Gastrocnemius medialis (tissue), 4 donors: ENCODE data around the gene CDH16. TPM values are rescaled to one million over a fixed set of nuclear protein-coding genes. Genes with fewer than 3 reads are reported as not detected.

Source experiments
- ATAC-seq, 2 donors: fragments of 150-250 bp; one replicate each; pipeline ENCODE4 v1.9.1; 2016
- DNase-seq, 2 donors: peaks; one replicate each; pipeline ENCODE4 v3.0.0-alpha.2; 2019
- H3K27ac ChIP-seq, 4 donors: fragments of 200-600 bp; sonication (generic); 1 replicate in 1 of 4; 2 replicates in 3 of 4; pipeline ENCODE4 v1.5.1; 2016 to 2018; ENCODE audit warnings: mild to moderate bottlenecking in 2 of 4, moderate library complexity in 1 of 4
- H3K27me3 ChIP-seq, 3 donors: fragments of 200-600 bp; sonication (generic) in 2 of 3; 1 replicate in 1 of 3; 2 replicates in 2 of 3; pipeline versions ENCODE4 v1.5.1 to v1.6.0; 2016 to 2019; ENCODE audit warnings: mild to moderate bottlenecking in 1 of 3, moderate library complexity in 1 of 3
- H3K36me3 ChIP-seq, 2 donors: fragments of 200-600 bp; sonication (generic) in 1 of 2; one replicate each; pipeline ENCODE4 v1.5.1; 2017 to 2018
- H3K4me1 ChIP-seq, 2 donors: fragments of 200-600 bp; sonication (generic) in 1 of 2; one replicate each; pipeline ENCODE4 v1.5.1; 2016 to 2017; ENCODE audit warnings: mild to moderate bottlenecking in 2 of 2
- H3K4me3 ChIP-seq, 4 donors: fragments of 200-600 bp; sonication (generic) in 3 of 4; 1 replicate in 1 of 4; 2 replicates in 3 of 4; pipeline ENCODE4 v1.5.1; 2016 to 2019; ENCODE audit warnings: mild to moderate bottlenecking in 2 of 4
- H3K9me3 ChIP-seq, 3 donors: fragments of 200-600 bp; sonication (generic) in 2 of 3; 1 replicate in 1 of 3; 2 replicates in 2 of 3; pipeline ENCODE4 v1.5.1; 2016 to 2019
- CTCF ChIP-seq, 5 experiments: fragments of 450-650 bp in 3 of 5; fragments of 200-600 bp in 2 of 5; sonication (generic) in 2 of 5; IDR thresholded peaks in 4 of 5; conservative IDR thresholded peaks in 1 of 5; 1 replicate in 4 of 5; 2 replicates in 1 of 5; pipeline ENCODE4 v1.5.1; 2016 to 2019; ENCODE audit warnings: antibody characterized with exemption in 5 of 5, mild to moderate bottlenecking in 3 of 5, moderate library complexity in 3 of 5
- POLR2A ChIP-seq, 2 donors: fragments of 450-650 bp; IDR thresholded peaks; one replicate each; pipeline ENCODE4 v1.6.1; 2017; ENCODE audit warnings: antibody characterized with exemption in 2 of 2, mild to moderate bottlenecking in 2 of 2, moderate library complexity in 2 of 2
- in situ Hi-C, 4 donors: fragments of 200-750 bp; cut with MboI; loops; one replicate each; pipeline versions ENCODE4 v1.15.0 to v1.8.0; 2017; ENCODE audit warnings: low sequenced_read_pairs in 4 of 4
- intact Hi-C: fragments of 100-400 bp; cut with DNase I; formaldehyde crosslinking; loops from one replicate; pipeline ENCODE4 v1.15.1; 2023; ENCODE audit warnings: low total_unique reads
- total RNA-seq, 4 donors: library from RNA; depleted of rRNA; stranded (reverse); fragments of >200 nt; gene quantifications; one replicate each; pipeline versions ENCODE4 v1.1.0 to v1.2.3, GENCODE V29; 2016

The CDH16 gene
- total RNA-seq, 4 donors from 2014 or later = 0.10 to 0.87 (median 0.16) TPM; not detected in 1

- no peaks in the 10 kb centered on the region for H3K4me1 ChIP-seq
- DNase-seq (no peak), ATAC-seq (no peak)
- no peaks in the 10 kb centered on the region for H3K27me3 ChIP-seq
- no peak overlapping the region for H3K4me3 ChIP-seq
- no peaks in the 10 kb centered on the region for H3K9me3 ChIP-seq
- H3K27ac ChIP-seq = no peak overlapping the region
- no peaks in the 10 kb centered on the region for H3K36me3 ChIP-seq
- intact Hi-C loops (no loop called here), in situ Hi-C loops (loop anchor here (10.0 to 25.0 kb wide), 4 partner anchors 250 to 457 kb away; partner anchors contain the start of gene CMTM3 (in 1 of the 4))
- TF ChIP-seq CTCF (IDR thresholded peaks at IDR 0.05 in 4 of 5, conservative IDR thresholded peaks at IDR 0.05 in 1 of 5) (no peak), POLR2A (IDR thresholded peaks at IDR 0.05) (no peak)
Measured at GRCh38 chr16:66862023-66862520, 56.6 kb downstream of the CDH16 start.

GRCh38 chr16:66859397-66860068 is 59.2 kb downstream of the CDH16 start:
- no peak for TF ChIP-seq POLR2A (IDR thresholded peaks at IDR 0.05)
- no peak for TF ChIP-seq CTCF (IDR thresholded peaks at IDR 0.05 in 4 of 5, conservative IDR thresholded peaks at IDR 0.05 in 1 of 5)
- DNase-seq = no peak
- in situ Hi-C loops (loop anchor here (10.0 to 25.0 kb wide), 4 partner anchors 247 to 455 kb away; partner anchors contain the start of gene CMTM3 (in 1 of the 4)), intact Hi-C loops (no loop called here)
- Histone ChIP-seq H3K27me3 (no peaks in the 10 kb centered on the region), H3K27ac (no peak overlapping the region), H3K36me3 (no peaks in the 10 kb centered on the region), H3K4me3 (no peak overlapping the region), H3K9me3 (no peaks in the 10 kb centered on the region), H3K4me1 (no peaks in the 10 kb centered on the region)
- no peak for ATAC-seq

GRCh38 chr16:66858740-66859396 is 59.8 kb downstream of the CDH16 start:
- H3K9me3 ChIP-seq = no peaks in the 10 kb centered on the region
- ATAC-seq = peak; percentile 95 to 97
- TF ChIP-seq POLR2A (IDR thresholded peaks at IDR 0.05) (no peak), CTCF (IDR thresholded peaks at IDR 0.05 in 4 of 5, conservative IDR thresholded peaks at IDR 0.05 in 1 of 5) (no peak)
- peak; percentile 63 to 82 for DNase-seq
- no peak overlapping the region for H3K27ac ChIP-seq
- H3K4me3 ChIP-seq = no peak overlapping the region
- H3K36me3 ChIP-seq = no peaks in the 10 kb centered on the region
- no peaks in the 10 kb centered on the region for H3K27me3 ChIP-seq
- in situ Hi-C loops (loop anchor here in 1 of 4 donors (25.0 kb wide), 2 partner anchors 247 to 447 kb away; partner anchors contain the start of gene CMTM3), intact Hi-C loops (no loop called here)
- H3K4me1 ChIP-seq = no peaks in the 10 kb centered on the region

Other genes with a start within 250 kb of the CDH16 start
- gene CMTM4, start 222.1 kb downstream of the CDH16 start, total RNA-seq = 10 to 100 TPM in 1 of 4 donors, 1 to 10 TPM in 3; 5.7 to 15.0 (median 7.2) TPM
- gene DYNC1LI2, start 167.3 kb downstream of the CDH16 start, total RNA-seq = 10 to 100 TPM; 57.4 to 80.3 (median 62.6) TPM
- gene TERB1, start 117.3 kb downstream of the CDH16 start, total RNA-seq = not detected
- gene NAE1, start 87.9 kb downstream of the CDH16 start, total RNA-seq = 10 to 100 TPM; 29.1 to 57.0 (median 34.8) TPM
- under 1 TPM in 1 of 4 donors, not detected in 3; 0.19 TPM for gene CA7, start 74.5 kb downstream of the CDH16 start, total RNA-seq
- 1 to 10 TPM; 2.2 to 5.2 (median 4.1) TPM for gene PDP2, start 38.4 kb downstream of the CDH16 start, total RNA-seq
- gene RRAD, start 6.7 kb upstream of the CDH16 start, total RNA-seq = 1,000 to 10,000 TPM in 1 of 4 donors, 100 to 1,000 TPM in 3; 286 to 1,191 (median 655) TPM
- 100 to 1,000 TPM; 189 to 338 (median 264) TPM for gene CIAO2B, start 15.5 kb upstream of the CDH16 start, total RNA-seq
- gene CES2, start 16.6 kb upstream of the CDH16 start, total RNA-seq = 10 to 100 TPM; 25.6 to 48.2 (median 37.7) TPM
- 10 to 100 TPM; 10.3 to 30.3 (median 12.9) TPM for gene CES3, start 42.4 kb upstream of the CDH16 start, total RNA-seq
- gene CES4A, start 69.7 kb upstream of the CDH16 start, total RNA-seq = 10 to 100 TPM; 12.0 to 82.7 (median 17.4) TPM
- gene CBFB, start 110.3 kb upstream of the CDH16 start, total RNA-seq = 100 to 1,000 TPM in 2 of 4 donors, 10 to 100 TPM in 2; 38.9 to 105 (median 96.5) TPM
- 10 to 100 TPM; 23.3 to 63.4 (median 48.9) TPM for gene PHAF1, start 191.1 kb upstream of the CDH16 start, total RNA-seq
- 1 to 10 TPM; 1.5 to 3.1 (median 2.6) TPM for gene B3GNT9, start 232.1 kb upstream of the CDH16 start, total RNA-seq
- gene TRADD, start 241.0 kb upstream of the CDH16 start, total RNA-seq = 10 to 100 TPM in 2 of 4 donors, 1 to 10 TPM in 2; 8.8 to 15.3 (median 10.1) TPM
- gene FBXL8, start 241.1 kb upstream of the CDH16 start, total RNA-seq = 10 to 100 TPM in 3 of 4 donors, 1 to 10 TPM in 1; 7.0 to 16.3 (median 14.3) TPM
- gene HSF4, start 245.9 kb upstream of the CDH16 start, total RNA-seq = 100 to 1,000 TPM in 1 of 4 donors, 10 to 100 TPM in 2, 1 to 10 TPM in 1; 9.0 to 111 (median 29.7) TPM